ENCODE measurements around the gene GPX4. TPM values are rescaled to one million over a fixed set of nuclear protein-coding genes. Genes with fewer than 3 reads are reported as not detected.
A peak's percentile ranks its signal among the peaks of the same experiment; 100 is the strongest.

Gene GPX4
- total and polyA plus RNA-seq, 2 of the 13 experiments (the other 11 are each of a cell fraction or from before 2014, with no cell fraction given), result 535 to 613 TPM

- TF ChIP-seq, protein P1, sequence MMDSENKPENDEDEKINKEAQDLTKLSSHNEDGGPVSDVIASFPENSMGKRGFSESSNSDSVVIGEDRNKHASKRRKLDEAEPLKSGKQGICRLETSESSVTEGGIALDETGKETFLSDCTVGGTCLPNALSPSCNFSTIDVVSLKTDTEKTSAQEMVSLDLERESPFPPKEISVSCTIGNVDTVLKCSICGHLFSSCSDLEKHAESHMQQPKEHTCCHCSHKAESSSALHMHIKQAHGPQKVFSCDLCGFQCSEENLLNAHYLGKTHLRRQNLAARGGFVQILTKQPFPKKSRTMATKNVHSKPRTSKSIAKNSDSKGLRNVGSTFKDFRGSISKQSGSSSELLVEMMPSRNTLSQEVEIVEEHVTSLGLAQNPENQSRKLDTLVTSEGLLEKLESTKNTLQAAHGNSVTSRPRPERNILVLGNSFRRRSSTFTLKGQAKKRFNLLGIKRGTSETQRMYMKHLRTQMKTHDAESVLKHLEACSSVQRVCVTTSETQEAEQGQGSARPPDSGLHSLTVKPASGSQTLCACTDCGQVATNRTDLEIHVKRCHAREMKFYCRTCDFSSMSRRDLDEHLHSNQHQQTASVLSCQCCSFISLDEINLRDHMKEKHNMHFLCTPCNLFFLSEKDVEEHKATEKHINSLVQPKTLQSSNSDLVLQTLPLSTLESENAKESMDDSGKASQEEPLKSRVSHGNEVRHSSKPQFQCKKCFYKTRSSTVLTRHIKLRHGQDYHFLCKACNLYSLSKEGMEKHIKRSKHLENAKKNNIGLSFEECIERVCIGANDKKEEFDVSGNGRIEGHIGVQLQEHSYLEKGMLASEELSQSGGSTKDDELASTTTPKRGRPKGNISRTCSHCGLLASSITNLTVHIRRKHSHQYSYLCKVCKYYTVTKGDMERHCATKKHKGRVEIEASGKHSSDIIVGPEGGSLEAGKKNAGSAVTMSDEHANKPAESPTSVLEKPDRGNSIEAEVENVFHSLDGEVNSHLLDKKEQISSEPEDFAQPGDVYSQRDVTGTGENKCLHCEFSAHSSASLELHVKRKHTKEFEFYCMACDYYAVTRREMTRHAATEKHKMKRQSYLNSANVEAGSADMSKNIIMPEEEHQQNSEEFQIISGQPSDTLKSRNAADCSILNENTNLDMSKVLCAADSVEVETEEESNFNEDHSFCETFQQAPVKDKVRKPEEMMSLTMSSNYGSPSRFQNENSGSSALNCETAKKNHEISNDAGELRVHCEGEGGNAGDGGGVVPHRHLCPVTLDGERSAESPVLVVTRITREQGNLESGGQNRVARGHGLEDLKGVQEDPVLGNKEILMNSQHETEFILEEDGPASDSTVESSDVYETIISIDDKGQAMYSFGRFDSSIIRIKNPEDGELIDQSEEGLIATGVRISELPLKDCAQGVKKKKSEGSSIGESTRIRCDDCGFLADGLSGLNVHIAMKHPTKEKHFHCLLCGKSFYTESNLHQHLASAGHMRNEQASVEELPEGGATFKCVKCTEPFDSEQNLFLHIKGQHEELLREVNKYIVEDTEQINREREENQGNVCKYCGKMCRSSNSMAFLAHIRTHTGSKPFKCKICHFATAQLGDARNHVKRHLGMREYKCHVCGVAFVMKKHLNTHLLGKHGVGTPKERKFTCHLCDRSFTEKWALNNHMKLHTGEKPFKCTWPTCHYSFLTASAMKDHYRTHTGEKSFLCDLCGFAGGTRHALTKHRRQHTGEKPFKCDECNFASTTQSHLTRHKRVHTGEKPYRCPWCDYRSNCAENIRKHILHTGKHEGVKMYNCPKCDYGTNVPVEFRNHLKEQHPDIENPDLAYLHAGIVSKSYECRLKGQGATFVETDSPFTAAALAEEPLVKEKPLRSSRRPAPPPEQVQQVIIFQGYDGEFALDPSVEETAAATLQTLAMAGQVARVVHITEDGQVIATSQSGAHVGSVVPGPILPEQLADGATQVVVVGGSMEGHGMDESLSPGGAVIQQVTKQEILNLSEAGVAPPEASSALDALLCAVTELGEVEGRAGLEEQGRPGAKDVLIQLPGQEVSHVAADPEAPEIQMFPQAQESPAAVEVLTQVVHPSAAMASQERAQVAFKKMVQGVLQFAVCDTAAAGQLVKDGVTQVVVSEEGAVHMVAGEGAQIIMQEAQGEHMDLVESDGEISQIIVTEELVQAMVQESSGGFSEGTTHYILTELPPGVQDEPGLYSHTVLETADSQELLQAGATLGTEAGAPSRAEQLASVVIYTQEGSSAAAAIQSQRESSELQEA (CRISPR knock-in tag; IDR thresholded peaks at IDR 0.05; ENCODE audit: not compliant biosample characterization), result no peak
- no peak for TF ChIP-seq ZNF331 (CRISPR knock-in tag; IDR thresholded peaks at IDR 0.05)
- no peak for TF ChIP-seq SMYD3 (CRISPR knock-in tag; IDR thresholded peaks at IDR 0.05)
- TF ChIP-seq, protein P2, sequence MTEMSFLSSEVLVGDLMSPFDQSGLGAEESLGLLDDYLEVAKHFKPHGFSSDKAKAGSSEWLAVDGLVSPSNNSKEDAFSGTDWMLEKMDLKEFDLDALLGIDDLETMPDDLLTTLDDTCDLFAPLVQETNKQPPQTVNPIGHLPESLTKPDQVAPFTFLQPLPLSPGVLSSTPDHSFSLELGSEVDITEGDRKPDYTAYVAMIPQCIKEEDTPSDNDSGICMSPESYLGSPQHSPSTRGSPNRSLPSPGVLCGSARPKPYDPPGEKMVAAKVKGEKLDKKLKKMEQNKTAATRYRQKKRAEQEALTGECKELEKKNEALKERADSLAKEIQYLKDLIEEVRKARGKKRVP (CRISPR knock-in tag; IDR thresholded peaks at IDR 0.05), result no peak
- TF ChIP-seq, protein P3, sequence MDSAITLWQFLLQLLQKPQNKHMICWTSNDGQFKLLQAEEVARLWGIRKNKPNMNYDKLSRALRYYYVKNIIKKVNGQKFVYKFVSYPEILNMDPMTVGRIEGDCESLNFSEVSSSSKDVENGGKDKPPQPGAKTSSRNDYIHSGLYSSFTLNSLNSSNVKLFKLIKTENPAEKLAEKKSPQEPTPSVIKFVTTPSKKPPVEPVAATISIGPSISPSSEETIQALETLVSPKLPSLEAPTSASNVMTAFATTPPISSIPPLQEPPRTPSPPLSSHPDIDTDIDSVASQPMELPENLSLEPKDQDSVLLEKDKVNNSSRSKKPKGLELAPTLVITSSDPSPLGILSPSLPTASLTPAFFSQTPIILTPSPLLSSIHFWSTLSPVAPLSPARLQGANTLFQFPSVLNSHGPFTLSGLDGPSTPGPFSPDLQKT (CRISPR knock-in tag; IDR thresholded peaks at IDR 0.05; ENCODE audit: borderline replicate concordance), result no peak
- TF ChIP-seq MEIS1 (CRISPR knock-in tag; IDR thresholded peaks at IDR 0.05; ENCODE audit: borderline replicate concordance), result no peak
- no peak for TF ChIP-seq ZFP36L1 (CRISPR knock-in tag; IDR thresholded peaks at IDR 0.05)
- TF ChIP-seq ZNF672 (CRISPR knock-in tag; IDR thresholded peaks at IDR 0.05), result no peak
- peak; percentile 67 for TF ChIP-seq ELF3 (CRISPR knock-in tag; IDR thresholded peaks at IDR 0.05)
- TF ChIP-seq PHF8 (CRISPR knock-in tag; IDR thresholded peaks at IDR 0.05), result no peak
- no peak for TF ChIP-seq ZNF234 (CRISPR knock-in tag; conservative IDR thresholded peaks at IDR 0.05)
- no peak for TF ChIP-seq HOXA7 (CRISPR knock-in tag; IDR thresholded peaks at IDR 0.05)
- TF ChIP-seq, protein P4, sequence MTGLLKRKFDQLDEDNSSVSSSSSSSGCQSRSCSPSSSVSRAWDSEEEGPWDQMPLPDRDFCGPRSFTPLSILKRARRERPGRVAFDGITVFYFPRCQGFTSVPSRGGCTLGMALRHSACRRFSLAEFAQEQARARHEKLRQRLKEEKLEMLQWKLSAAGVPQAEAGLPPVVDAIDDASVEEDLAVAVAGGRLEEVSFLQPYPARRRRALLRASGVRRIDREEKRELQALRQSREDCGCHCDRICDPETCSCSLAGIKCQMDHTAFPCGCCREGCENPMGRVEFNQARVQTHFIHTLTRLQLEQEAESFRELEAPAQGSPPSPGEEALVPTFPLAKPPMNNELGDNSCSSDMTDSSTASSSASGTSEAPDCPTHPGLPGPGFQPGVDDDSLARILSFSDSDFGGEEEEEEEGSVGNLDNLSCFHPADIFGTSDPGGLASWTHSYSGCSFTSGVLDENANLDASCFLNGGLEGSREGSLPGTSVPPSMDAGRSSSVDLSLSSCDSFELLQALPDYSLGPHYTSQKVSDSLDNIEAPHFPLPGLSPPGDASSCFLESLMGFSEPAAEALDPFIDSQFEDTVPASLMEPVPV (CRISPR knock-in tag; IDR thresholded peaks at IDR 0.05), result no peak
- no peak for TF ChIP-seq NCOA2 (CRISPR knock-in tag; IDR thresholded peaks at IDR 0.05)
- no peak for TF ChIP-seq ZNF275 (CRISPR knock-in tag; IDR thresholded peaks at IDR 0.05; ENCODE audit: borderline replicate concordance)
Measured at GRCh38 chr19:1093811-1094553, 9.8 kb upstream of the GPX4 start (continued).
